ENCODE results near the gene RAB21. TPM values are rescaled to one million over a fixed set of nuclear protein-coding genes. Genes with fewer than 3 reads are reported as not detected.

Gene RAB21
- total and polyA plus RNA-seq, 2 of the 13 experiments (the other 11 are each of a cell fraction or from before 2014, with no cell fraction given) = 4.4 to 50.9 TPM

- Histone ChIP-seq H3K4me3 (replicated peaks in 1 of 3; ENCODE audit: insufficient read depth in 1 of 3, low read depth in 2 of 3, low read length in 3 of 3) (no peak overlapping the region), H2AFZ (ENCODE audit: low read length) (no peak overlapping the region), H3K9me3 (ENCODE audit: low read length) (no peaks in the 10 kb centered on the region), H3K79me2 (ENCODE audit: insufficient read depth, low read length) (no peaks in the 10 kb centered on the region), H3K9ac (ENCODE audit: insufficient read depth, low read depth, low read length) (no peak overlapping the region), H3K4me1 (ENCODE audit: insufficient read depth, low read length) (peaks cover 6% of the 10 kb centered on the region), H3K36me3 (replicated peaks in 1 of 2; ENCODE audit: control insufficient read depth in 1 of 2, insufficient read depth in 2 of 2, low read length in 2 of 2) (no peaks in the 10 kb centered on the region), H4K20me1 (ENCODE audit: insufficient read depth, low read length) (no peaks in the 10 kb centered on the region), H3K4me2 (ENCODE audit: low read depth, low read length) (no peak overlapping the region), H3K27me3 (ENCODE audit: control insufficient read depth in 1 of 2, insufficient read depth in 2 of 2, low read length in 2 of 2) (no peaks in the 10 kb centered on the region), H3K27ac (ENCODE audit: extremely low read length, insufficient read depth, low read length) (no peak overlapping the region)
- FAIRE-seq (no peak), DNase-seq (ENCODE audit: low spot score) (no peak), ATAC-seq (no peak)
- BruUV-seq (replicated peaks) = no TSS peak
- WGBS (ENCODE audit: low lambda C conversion rate) = 100% methylated on average over 1 of the region's 1 CpG
- ChIA-PET POLR2A (interaction anchor here (2.4 kb wide), 1 partner anchor 51 kb away, joined by 7 read pairs; the partner anchor contains the start of gene TMEM19), CTCF (ENCODE audit: low intra/inter-chr PET ratio, low total read pairs) (no interaction called here)
- in situ Hi-C loops (cut with HindIII; ENCODE audit: extremely low pct_ligation_motif_present, low pct_unique_long_range_greater_than_20kb) = loop anchor here (25.0 kb wide), 1 partner anchor 600 kb away; no protein-coding TSS in a partner anchor
- TF ChIP-seq IRX3 (CRISPR knock-in tag; IDR thresholded peaks at IDR 0.05; ENCODE audit: borderline replicate concordance, low read depth) (no peak), ZNF616 (CRISPR knock-in tag; IDR thresholded peaks at IDR 0.05; ENCODE audit: low read depth) (no peak), ZNF34 (CRISPR knock-in tag; IDR thresholded peaks at IDR 0.05; ENCODE audit: borderline replicate concordance) (no peak), ZNF775 (CRISPR knock-in tag; IDR thresholded peaks at IDR 0.05; ENCODE audit: borderline replicate concordance) (no peak), HMGXB3 (CRISPR knock-in tag; IDR thresholded peaks at IDR 0.05; ENCODE audit: borderline replicate concordance) (no peak), GABPA (IDR thresholded peaks at IDR 0.05; ENCODE audit: low read depth, low read length) (no peak), GABPA (CRISPR knock-in tag; IDR thresholded peaks at IDR 0.05; ENCODE audit: low read depth) (no peak), ZNF18 (CRISPR knock-in tag; IDR thresholded peaks at IDR 0.05; ENCODE audit: insufficient replicate concordance) (no peak)
- intact Hi-C loops (cut with micrococcal nuclease; ENCODE audit: unreplicated experiment) = loop anchor here (2.0 kb wide), 1 partner anchor 50 kb away; the partner anchor contains the start of gene TMEM19
These were observed 17.5 kb upstream of the RAB21 start for GRCh38 chr12:71737197-71737596.

All from HepG2 (cell line).